HepG2 (cell line): ENCODE data around the gene CBX5. TPM values are rescaled to one million over a fixed set of nuclear protein-coding genes. Genes with fewer than 3 reads are reported as not detected.
A peak's percentile ranks its signal among the peaks of the same experiment; 100 is the strongest.

Experiments used
- BORCS8-MEF2B ChIP-seq: sonication (generic); formaldehyde crosslinking; IDR thresholded peaks from 2 replicates; pipeline ENCODE4 v1.8.0; 2022; ENCODE audit warnings: mild to moderate bottlenecking, missing genetic modification reagents
- CEBPB ChIP-seq: IDR thresholded peaks from 2 replicates; pipeline ENCODE4 v1.6.1; 2011; ENCODE audit warnings: low read depth, low read length, improper control_type of control experiment, borderline replicate concordance
- CEBPG ChIP-seq: IDR thresholded peaks from 2 replicates; pipeline ENCODE4 v1.6.1; 2016
- FOXO1 ChIP-seq: sonication (generic); formaldehyde crosslinking; IDR thresholded peaks from 2 replicates; pipeline ENCODE4 v1.4.0; 2020; ENCODE audit warnings: missing genetic modification reagents
- GATAD1 ChIP-seq: IDR thresholded peaks from 2 replicates; pipeline ENCODE4 v1.6.1; 2016; ENCODE audit warnings: missing genetic modification reagents, missing compliant biosample characterization
- GFI1 ChIP-seq: sonication (generic); formaldehyde crosslinking; IDR thresholded peaks from 2 replicates; pipeline ENCODE4 v1.5.0; 2020; ENCODE audit warnings: missing genetic modification reagents, mild to moderate bottlenecking, borderline replicate concordance
- ISX ChIP-seq: sonication (generic); formaldehyde crosslinking; conservative IDR thresholded peaks from 2 replicates; pipeline ENCODE4 v1.5.0; 2020; ENCODE audit warnings: missing genetic modification reagents
- MTF1 ChIP-seq: sonication (generic); formaldehyde crosslinking; IDR thresholded peaks from 2 replicates; pipeline ENCODE4 v1.5.0; 2020; ENCODE audit warnings: missing genetic modification reagents
- MXI1 ChIP-seq: IDR thresholded peaks from 3 replicates; pipeline ENCODE4 v1.6.1; 2012; ENCODE audit warnings: low read depth, low read length, inconsistent platforms, borderline replicate concordance
- MYC ChIP-seq: sonication (generic); formaldehyde crosslinking; IDR thresholded peaks from 2 replicates; pipeline ENCODE4 v1.9.0; 2021; ENCODE audit warnings: missing genetic modification reagents, borderline replicate concordance
- PITX1 ChIP-seq: sonication (generic); formaldehyde crosslinking; IDR thresholded peaks from 2 replicates; pipeline ENCODE4 v1.5.1; 2020; ENCODE audit warnings: mild to moderate bottlenecking, missing genetic modification reagents
- POLR2A ChIP-seq, 2 experiments: IDR thresholded peaks; 2 replicates each; pipeline ENCODE4 v1.6.1; 2011; ENCODE audit warnings: low read depth in 2 of 2, low read length in 2 of 2, mild to moderate bottlenecking in 1 of 2, moderate library complexity in 1 of 2; ENCODE audit not compliant: insufficient read depth in 1 of 2
- TAF1 ChIP-seq: sonication (generic); formaldehyde crosslinking; IDR thresholded peaks from 2 replicates; pipeline ENCODE4 v1.4.0; 2020; ENCODE audit warnings: missing genetic modification reagents
- TEAD3 ChIP-seq: optimal IDR thresholded peaks from 2 replicates; pipeline ENCODE3; 2016; ENCODE audit warnings: borderline replicate concordance
- TFE3 ChIP-seq: IDR thresholded peaks from 2 replicates; pipeline ENCODE4 v1.6.1; 2016
- ZC3H13 ChIP-seq: sonication (generic); formaldehyde crosslinking; IDR thresholded peaks from 2 replicates; pipeline ENCODE4 v1.8.1; 2023; ENCODE audit warnings: mild to moderate bottlenecking, missing genetic modification reagents, moderate library complexity
- ZNF281 ChIP-seq: sonication (generic); formaldehyde crosslinking; IDR thresholded peaks from 2 replicates; pipeline ENCODE4 v1.4.0; 2020; ENCODE audit warnings: missing genetic modification reagents, borderline replicate concordance
- ZNF552 ChIP-seq: sonication (generic); formaldehyde crosslinking; IDR thresholded peaks from 2 replicates; pipeline ENCODE4 v1.9.0; 2022; ENCODE audit warnings: missing genetic modification reagents, mild to moderate bottlenecking, borderline replicate concordance
- ZNF563 ChIP-seq: sonication (generic); formaldehyde crosslinking; IDR thresholded peaks from 2 replicates; pipeline ENCODE4 v1.8.0; 2022; ENCODE audit warnings: mild to moderate bottlenecking, moderate library complexity, missing genetic modification reagents
- ZNF768 ChIP-seq: sonication (generic); formaldehyde crosslinking; IDR thresholded peaks from 2 replicates; pipeline ENCODE4 v1.4.0; 2020; ENCODE audit warnings: missing genetic modification reagents
- ZNF788 ChIP-seq: sonication (generic); formaldehyde crosslinking; IDR thresholded peaks from 2 replicates; pipeline ENCODE4 v1.5.0; 2020; ENCODE audit warnings: mild to moderate bottlenecking, missing genetic modification reagents, borderline replicate concordance
- ZSCAN9 ChIP-seq: IDR thresholded peaks from 2 replicates; pipeline ENCODE4 v1.6.1; 2016; ENCODE audit warnings: borderline replicate concordance
- polyA plus RNA-seq, 8 experiments: library from polyadenylated mRNA; depleted of rRNA in 3 of 8; stranded (reverse) in 7 of 8; unstranded in 1 of 8; fragments of >200 nt; fragmentation: Illumina TruSeq in 4 of 8; extraction: Trizol in 4 of 8; gene quantifications; 2 replicates each; pipeline versions ENCODE4 v1.2.1 to v1.2.3, GENCODE V29; 2011 to 2016; ENCODE audit warnings: low read depth in 4 of 8, missing spikeins in 1 of 8, mixed read lengths in 1 of 8; ENCODE audit not compliant: insufficient read depth in 1 of 8
- total RNA-seq, 5 experiments: library from RNA; depleted of rRNA; stranded (reverse); fragments of >200 nt; fragmentation: Illumina TruSeq; extraction: Trizol; gene quantifications; 2 replicates each; pipeline ENCODE4 v1.2.3, GENCODE V29; 2016; ENCODE audit warnings: low read depth in 1 of 5
- TF ChIP-seq, protein P1 (sequence below): sonication (generic); formaldehyde crosslinking; IDR thresholded peaks from 2 replicates; pipeline ENCODE4 v1.8.1; 2023; ENCODE audit warnings: missing genetic modification reagents, inconsistent platforms, borderline replicate concordance
- TF ChIP-seq, protein P2 (sequence below): IDR thresholded peaks from 2 replicates; pipeline ENCODE4 v1.6.1; 2016; ENCODE audit warnings: mild to moderate bottlenecking

CBX5 gene
- total and polyA plus RNA-seq, 2 of the 13 experiments (the other 11 are each of a cell fraction or from before 2014, with no cell fraction given) = 16.0 to 22.2 TPM

- TF ChIP-seq ZNF563 (CRISPR knock-in tag) (0 out of 2 replicates have a peak, but pooled peaks have one; percentile 40), BORCS8-MEF2B (CRISPR knock-in tag) (peak; percentile 67), MXI1 (peak; percentile 52; the same call in 1 of the 3 replicates), TAF1 (CRISPR knock-in tag) (peak; percentile 97), ZSCAN9 (CRISPR knock-in tag) (peak; percentile 11; the same call in 1 of the 2 replicates), CEBPG (CRISPR knock-in tag) (0 out of 2 replicates have a peak, but pooled peaks have one; percentile 17), ZNF768 (peak; percentile 32; the same call in 1 of the 2 replicates), ZNF281 (CRISPR knock-in tag) (no peak), ZC3H13 (CRISPR knock-in tag) (no peak), ISX (0 out of 2 replicates have a peak, but pooled peaks have one; percentile 52), GFI1 (CRISPR knock-in tag) (peak; percentile 19; the same call in 1 of the 2 replicates), MYC (CRISPR knock-in tag) (peak; percentile 57; the same call in 1 of the 2 replicates), TEAD3 (CRISPR knock-in tag) (peak; percentile 27), POLR2A (IDR thresholded peaks at IDR 0.05; ENCODE audit: insufficient read depth in 1 of 2, low read depth in 2 of 2, low read length in 2 of 2) (peak; percentile 78 to 96), MTF1 (0 out of 2 replicates have a peak, but pooled peaks have one; percentile 35), ZNF552 (CRISPR knock-in tag) (no peak), CEBPB (peak; percentile 69), FOXO1 (CRISPR knock-in tag) (peak; percentile 48), TFE3 (CRISPR knock-in tag) (peak; percentile 46; the same call in 1 of the 2 replicates), GATAD1 (CRISPR knock-in tag) (peak; percentile 89), PITX1 (CRISPR knock-in tag) (peak; percentile 76; the same call in 1 of the 2 replicates), ZNF788 (CRISPR knock-in tag) (peak; percentile 81; the same call in 1 of the 2 replicates)
- TF ChIP-seq, protein P1, sequence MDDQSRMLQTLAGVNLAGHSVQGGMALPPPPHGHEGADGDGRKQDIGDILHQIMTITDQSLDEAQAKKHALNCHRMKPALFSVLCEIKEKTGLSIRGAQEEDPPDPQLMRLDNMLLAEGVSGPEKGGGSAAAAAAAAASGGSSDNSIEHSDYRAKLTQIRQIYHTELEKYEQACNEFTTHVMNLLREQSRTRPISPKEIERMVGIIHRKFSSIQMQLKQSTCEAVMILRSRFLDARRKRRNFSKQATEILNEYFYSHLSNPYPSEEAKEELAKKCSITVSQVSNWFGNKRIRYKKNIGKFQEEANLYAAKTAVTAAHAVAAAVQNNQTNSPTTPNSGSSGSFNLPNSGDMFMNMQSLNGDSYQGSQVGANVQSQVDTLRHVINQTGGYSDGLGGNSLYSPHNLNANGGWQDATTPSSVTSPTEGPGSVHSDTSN (CRISPR knock-in tag) = no peak; the same call in 1 of the 2 replicates
- TF ChIP-seq, protein P2, sequence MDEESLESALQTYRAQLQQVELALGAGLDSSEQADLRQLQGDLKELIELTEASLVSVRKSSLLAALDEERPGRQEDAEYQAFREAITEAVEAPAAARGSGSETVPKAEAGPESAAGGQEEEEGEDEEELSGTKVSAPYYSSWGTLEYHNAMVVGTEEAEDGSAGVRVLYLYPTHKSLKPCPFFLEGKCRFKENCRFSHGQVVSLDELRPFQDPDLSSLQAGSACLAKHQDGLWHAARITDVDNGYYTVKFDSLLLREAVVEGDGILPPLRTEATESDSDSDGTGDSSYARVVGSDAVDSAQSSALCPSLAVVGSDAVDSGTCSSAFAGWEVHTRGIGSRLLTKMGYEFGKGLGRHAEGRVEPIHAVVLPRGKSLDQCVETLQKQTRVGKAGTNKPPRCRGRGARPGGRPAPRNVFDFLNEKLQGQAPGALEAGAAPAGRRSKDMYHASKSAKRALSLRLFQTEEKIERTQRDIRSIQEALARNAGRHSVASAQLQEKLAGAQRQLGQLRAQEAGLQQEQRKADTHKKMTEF (CRISPR knock-in tag) = peak; percentile 81
Measured at GRCh38 chr12:54324617-54325441, 44.9 kb upstream of the CBX5 start, which contains the start of gene COPZ1 (continued).
